RWPE2 (cell line): ENCODE data around the gene EIF2D.

ENCODE experiments used
- ATAC-seq: fragments of 200-7000 bp; cut with Tn5 transposase; 3 replicates; pipeline ENCODE4 v1.9.1; 2021; ENCODE audit warnings: low read depth
- DNase-seq: peaks from one replicate; pipeline ENCODE4 v3.0.0-alpha.2; 2020; ENCODE audit warnings: low spot score
- H3K27ac ChIP-seq: fragments of 450-650 bp; 2 replicates; pipeline ENCODE4 v1.5.1; 2017; ENCODE audit warnings: mild to moderate bottlenecking; ENCODE audit not compliant: poor library complexity, severe bottlenecking
- H3K27me3 ChIP-seq: fragments of 250-450 bp; sonication (Bioruptor Pico); 2 replicates; pipeline ENCODE4 v1.5.1; 2021; ENCODE audit warnings: mild to moderate bottlenecking, moderate library complexity; ENCODE audit not compliant: insufficient read depth, poor library complexity, severe bottlenecking
- H3K36me3 ChIP-seq: fragments of 250-450 bp; sonication (Bioruptor Pico); 2 replicates; pipeline ENCODE4 v1.5.1; 2020; ENCODE audit warnings: low read depth, mild to moderate bottlenecking, moderate library complexity
- H3K4me1 ChIP-seq: fragments of 250-450 bp; sonication (Bioruptor Pico); 2 replicates; pipeline ENCODE4 v1.5.1; 2021; ENCODE audit warnings: mild to moderate bottlenecking, moderate library complexity; ENCODE audit not compliant: insufficient read depth, poor library complexity, severe bottlenecking
- H3K4me3 ChIP-seq: fragments of 250-450 bp; sonication (Bioruptor Pico); 2 replicates; pipeline ENCODE4 v1.5.1; 2021; ENCODE audit warnings: mild to moderate bottlenecking, moderate library complexity; ENCODE audit not compliant: severe bottlenecking
- H3K9me3 ChIP-seq: fragments of 250-450 bp; sonication (Bioruptor Pico); 2 replicates; pipeline ENCODE4 v1.5.1; 2021; ENCODE audit warnings: mild to moderate bottlenecking, moderate library complexity; ENCODE audit not compliant: severe bottlenecking
- TF ChIP-seq, protein P1 (sequence below): fragments of 450-650 bp; IDR thresholded peaks from one replicate; pipeline ENCODE4 v1.5.1; 2017; ENCODE audit warnings: mild to moderate bottlenecking, moderate library complexity; ENCODE audit not compliant: poor library complexity, severe bottlenecking

The EIF2D gene

DNA sequence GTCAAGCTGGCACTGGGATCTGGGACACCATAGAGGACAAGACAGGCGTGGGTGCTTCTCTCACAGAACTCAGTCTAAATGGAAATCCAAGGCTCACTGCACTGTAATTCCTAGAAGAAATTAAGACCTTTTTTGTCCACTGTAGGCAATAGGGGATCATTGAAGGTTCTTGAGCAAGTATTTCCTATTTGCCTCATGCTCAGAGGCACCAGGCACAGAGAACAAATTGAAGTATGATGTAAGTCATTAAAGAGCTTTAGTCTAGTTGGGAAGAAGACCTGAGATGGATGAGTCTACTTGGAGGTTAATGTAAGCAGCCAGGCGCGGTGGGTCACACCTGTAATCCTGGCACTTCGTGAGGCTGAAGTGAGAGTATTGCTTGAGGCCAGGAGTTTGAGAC lies 34.6 kb downstream of the EIF2D start:
- Histone ChIP-seq H3K27ac (no peak overlapping the region), H3K4me1 (no peaks in the 10 kb centered on the region)
- no peak for ATAC-seq

DNA sequence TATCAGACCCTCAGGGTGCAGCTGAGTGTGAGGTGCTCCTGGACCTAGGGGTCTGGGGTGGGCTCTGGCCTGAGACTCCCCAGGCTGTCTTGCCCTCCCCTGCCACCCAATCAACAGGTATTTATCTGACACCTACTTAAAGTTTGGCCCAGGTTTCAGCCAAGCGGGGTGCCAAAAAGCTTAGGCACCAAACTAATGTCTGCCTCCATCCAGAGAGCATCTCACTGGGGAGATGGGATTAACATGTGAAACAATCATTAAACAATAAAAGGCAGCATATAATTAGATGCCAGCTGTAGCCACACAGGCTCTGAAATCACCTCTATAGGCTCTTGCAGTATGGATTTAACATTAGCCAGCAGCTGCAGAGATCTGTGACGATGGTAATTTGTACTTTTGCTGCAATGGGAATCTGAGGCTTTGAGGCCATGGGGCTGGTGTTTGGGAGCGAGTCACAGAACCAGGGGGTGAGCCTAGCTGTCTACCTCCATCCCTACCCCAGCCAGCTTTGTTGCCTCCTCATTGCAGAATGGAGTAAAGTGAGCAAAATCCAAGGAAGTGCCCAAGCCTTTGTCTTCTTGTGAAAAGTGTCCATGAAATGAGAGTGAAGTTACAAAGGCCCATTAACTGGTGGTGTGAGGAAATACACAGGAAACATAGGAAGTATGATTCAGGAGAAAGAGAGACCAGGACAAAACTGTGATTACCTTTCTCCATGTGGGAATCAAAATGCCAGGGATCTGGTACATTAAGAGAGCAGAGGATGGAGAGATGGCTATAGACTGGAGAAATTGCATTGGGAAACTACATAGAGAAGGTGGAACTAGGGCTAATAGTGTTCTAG lies 36.1 kb downstream of the EIF2D start:
- DNase-seq (no peak), ATAC-seq (no peak)
- Histone ChIP-seq H3K27ac (no peak overlapping the region), H3K36me3 (no peaks in the 10 kb centered on the region), H3K9me3 (no peaks in the 10 kb centered on the region), H3K27me3 (no peaks in the 10 kb centered on the region), H3K4me1 (no peaks in the 10 kb centered on the region), H3K4me3 (no peak overlapping the region)
- TF ChIP-seq, protein P1, sequence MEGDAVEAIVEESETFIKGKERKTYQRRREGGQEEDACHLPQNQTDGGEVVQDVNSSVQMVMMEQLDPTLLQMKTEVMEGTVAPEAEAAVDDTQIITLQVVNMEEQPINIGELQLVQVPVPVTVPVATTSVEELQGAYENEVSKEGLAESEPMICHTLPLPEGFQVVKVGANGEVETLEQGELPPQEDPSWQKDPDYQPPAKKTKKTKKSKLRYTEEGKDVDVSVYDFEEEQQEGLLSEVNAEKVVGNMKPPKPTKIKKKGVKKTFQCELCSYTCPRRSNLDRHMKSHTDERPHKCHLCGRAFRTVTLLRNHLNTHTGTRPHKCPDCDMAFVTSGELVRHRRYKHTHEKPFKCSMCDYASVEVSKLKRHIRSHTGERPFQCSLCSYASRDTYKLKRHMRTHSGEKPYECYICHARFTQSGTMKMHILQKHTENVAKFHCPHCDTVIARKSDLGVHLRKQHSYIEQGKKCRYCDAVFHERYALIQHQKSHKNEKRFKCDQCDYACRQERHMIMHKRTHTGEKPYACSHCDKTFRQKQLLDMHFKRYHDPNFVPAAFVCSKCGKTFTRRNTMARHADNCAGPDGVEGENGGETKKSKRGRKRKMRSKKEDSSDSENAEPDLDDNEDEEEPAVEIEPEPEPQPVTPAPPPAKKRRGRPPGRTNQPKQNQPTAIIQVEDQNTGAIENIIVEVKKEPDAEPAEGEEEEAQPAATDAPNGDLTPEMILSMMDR = no peak

More for the DNA sequence above, 34.6 kb downstream of the EIF2D start:
- no peaks in the 10 kb centered on the region for H3K27me3 ChIP-seq
- no peak overlapping the region for H3K4me3 ChIP-seq
- no peak for DNase-seq
- H3K9me3 ChIP-seq = no peaks in the 10 kb centered on the region
- TF ChIP-seq, protein P1 = no peak
- no peaks in the 10 kb centered on the region for H3K36me3 ChIP-seq

DNA sequence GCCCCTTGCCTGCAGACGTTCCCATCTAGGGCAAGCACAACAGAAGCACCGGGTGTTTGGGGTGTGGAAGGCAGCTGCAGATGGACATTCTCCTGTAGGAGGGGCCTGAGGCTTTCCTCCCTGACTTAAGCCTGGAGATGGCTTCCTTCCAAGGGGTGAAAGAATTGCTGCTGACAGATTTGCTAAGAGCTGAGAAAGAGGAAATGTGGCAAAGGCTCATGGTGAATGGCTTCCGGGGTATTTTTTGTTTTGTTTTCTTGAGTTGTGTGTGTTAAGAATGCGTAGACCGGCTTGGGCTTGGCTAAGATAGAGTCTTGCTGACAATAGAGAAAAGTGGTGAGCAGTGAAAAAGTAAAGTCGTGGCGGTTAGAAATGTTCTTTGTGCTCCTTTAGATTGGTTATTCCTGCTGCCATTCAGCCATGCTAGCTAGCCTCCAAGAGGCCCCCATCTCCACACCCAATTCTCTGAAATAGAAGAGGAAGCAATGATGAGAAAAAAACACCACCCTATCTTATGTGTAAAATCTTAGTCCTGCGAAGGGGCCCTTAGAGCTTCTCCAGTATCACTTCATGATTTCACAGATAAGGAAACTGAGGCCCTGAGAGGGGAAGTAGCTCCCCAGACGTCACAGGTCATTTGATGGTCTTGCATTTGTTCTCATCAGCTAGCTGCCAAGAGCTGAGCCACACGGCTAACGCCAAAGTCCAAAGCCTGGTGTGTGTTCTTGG lies 36.9 kb downstream of the EIF2D start:
- DNase-seq (no peak), ATAC-seq (no peak)
- no peaks in the 10 kb centered on the region for H3K36me3 ChIP-seq
- H3K4me1 ChIP-seq = no peaks in the 10 kb centered on the region
- no peaks in the 10 kb centered on the region for H3K27me3 ChIP-seq
- no peak overlapping the region for H3K4me3 ChIP-seq
- no peaks in the 10 kb centered on the region for H3K9me3 ChIP-seq
- TF ChIP-seq, protein P1 = no peak
- no peak overlapping the region for H3K27ac ChIP-seq

DNA sequence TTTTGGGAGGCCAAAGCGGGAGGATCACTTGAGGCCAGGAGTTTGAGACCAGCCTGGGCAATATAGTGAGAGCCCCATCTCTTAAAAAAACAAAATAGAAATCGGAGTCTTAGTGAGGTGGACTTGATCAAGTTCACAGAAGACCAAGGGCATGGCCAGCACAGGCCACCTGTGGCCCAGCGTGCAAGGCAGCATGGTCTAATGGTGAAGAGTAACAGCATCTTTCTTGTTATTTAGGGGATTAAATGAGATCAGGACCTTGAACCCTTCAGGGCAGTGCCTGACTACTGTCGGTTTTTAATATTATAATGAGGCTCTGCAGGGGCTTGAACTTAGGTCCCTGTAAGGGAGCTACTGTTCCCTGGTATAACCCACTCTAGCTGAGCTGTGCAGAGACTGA lies 38.5 kb downstream of the EIF2D start:
- Histone ChIP-seq H3K27me3 (no peaks in the 10 kb centered on the region), H3K4me1 (no peaks in the 10 kb centered on the region), H3K9me3 (no peaks in the 10 kb centered on the region), H3K27ac (no peak overlapping the region), H3K4me3 (no peak overlapping the region), H3K36me3 (no peaks in the 10 kb centered on the region)
- ATAC-seq (no peak), DNase-seq (no peak)
- TF ChIP-seq, protein P1 = no peak
